LNCAP (cell line): ENCODE measurements around the gene TNP1.

ENCODE experiments used
- CTCF ChIP-seq: fragments of 450-650 bp; IDR thresholded peaks from 2 replicates; pipeline ENCODE4 v1.5.1; 2017; ENCODE audit warnings: mild to moderate bottlenecking

Gene TNP1, protein sequence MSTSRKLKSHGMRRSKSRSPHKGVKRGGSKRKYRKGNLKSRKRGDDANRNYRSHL

DNA sequence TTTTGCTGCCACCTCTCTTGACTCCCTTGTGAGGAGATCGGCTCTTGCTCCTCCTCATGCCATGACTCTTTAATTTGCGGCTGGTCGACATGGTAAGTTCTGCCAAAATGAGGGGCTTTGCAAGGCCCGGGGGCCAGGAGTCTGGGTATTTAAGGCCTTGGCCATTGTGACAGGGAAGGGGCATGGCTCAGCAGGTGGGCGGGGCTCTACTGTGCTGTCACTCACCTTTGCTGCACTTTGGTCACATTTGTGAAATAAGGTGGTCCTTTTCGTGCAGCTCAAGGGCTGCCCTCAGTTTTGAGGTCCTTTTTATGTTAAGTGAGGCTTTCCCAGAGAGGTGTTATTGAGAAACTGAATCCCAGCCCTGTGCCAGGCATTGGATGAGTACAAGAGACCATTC lies at the start of gene TNP1:
Gene TNP1 (minus strand): TSS at position 121 of the 400 bp plus-strand sequence. CDS start 30 bp downstream, at position 91.
- TF ChIP-seq CTCF, result no peak

DNA sequence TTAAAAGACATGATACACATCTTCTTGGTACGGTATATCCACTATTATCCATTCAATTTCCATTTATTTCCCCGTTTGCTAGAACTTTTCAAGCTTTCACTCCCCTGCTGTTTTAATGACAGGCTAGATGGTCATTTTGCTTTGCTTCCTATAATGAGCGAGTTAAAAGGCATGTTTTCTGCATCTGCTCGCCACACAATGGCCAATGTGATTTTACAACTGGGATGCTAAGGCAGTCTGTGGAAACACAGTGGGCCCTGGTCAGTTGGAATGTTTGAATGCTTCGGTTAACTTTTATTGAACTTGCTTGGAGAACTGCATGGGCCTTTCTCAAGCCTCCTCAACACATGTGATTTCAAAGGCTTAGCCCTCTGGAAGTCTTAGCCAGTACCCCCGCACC lies 48.4 kb upstream of the TNP1 start:
- TF ChIP-seq CTCF, result no peak

- no peak for TF ChIP-seq CTCF
These were observed 45.9 kb upstream of the TNP1 start for GRCh38 chr2:216905649-216906329.

- no peak for TF ChIP-seq CTCF
These were observed 45.1 kb upstream of the TNP1 start for GRCh38 chr2:216904974-216905373.

GRCh38 chr2:216904554-216904953 lies 44.7 kb upstream of the TNP1 start:
- no peak for TF ChIP-seq CTCF

GRCh38 chr2:216903470-216903869 lies 43.6 kb upstream of the TNP1 start:
- TF ChIP-seq CTCF, result no peak

- TF ChIP-seq CTCF, result no peak
These were observed 41.4 kb upstream of the TNP1 start for GRCh38 chr2:216901273-216901672.

- no peak for TF ChIP-seq CTCF
These were observed 40.5 kb upstream of the TNP1 start for GRCh38 chr2:216900406-216900805.
